A673 (cell line): ENCODE results near the gene FOXN1.

Experiments used
- CTCF ChIP-seq: fragments of 300-800, 200-600 bp; sonication (generic); conservative IDR thresholded peaks from 2 replicates; pipeline ENCODE4 v1.5.1; 2017; ENCODE audit warnings: low read depth, mild to moderate bottlenecking, antibody characterized with exemption, low read length, moderate library complexity, mixed read lengths
- EZH2 ChIP-seq: fragments of 200-600 bp; sonication (generic); IDR thresholded peaks from 2 replicates; pipeline ENCODE4 v1.6.1; 2017; ENCODE audit warnings: borderline replicate concordance, low read depth, mild to moderate bottlenecking, mixed read lengths, antibody characterized with exemption, low read length; ENCODE audit not compliant: poor library complexity, severe bottlenecking

- TF ChIP-seq EZH2 (no peak), CTCF (no peak)
These were observed at the start of gene FOXN1 for GRCh38 chr17:28505986-28506665.
